ENCODE measurements around the gene TCF4. TPM values are rescaled to one million over a fixed set of nuclear protein-coding genes. Genes with fewer than 3 reads are reported as not detected.

The TCF4 gene
- total and polyA plus RNA-seq, 2 donors (not counting 3 experiments of a cell fraction or from before 2014, with no cell fraction given), result 183 to 390 TPM

DNA sequence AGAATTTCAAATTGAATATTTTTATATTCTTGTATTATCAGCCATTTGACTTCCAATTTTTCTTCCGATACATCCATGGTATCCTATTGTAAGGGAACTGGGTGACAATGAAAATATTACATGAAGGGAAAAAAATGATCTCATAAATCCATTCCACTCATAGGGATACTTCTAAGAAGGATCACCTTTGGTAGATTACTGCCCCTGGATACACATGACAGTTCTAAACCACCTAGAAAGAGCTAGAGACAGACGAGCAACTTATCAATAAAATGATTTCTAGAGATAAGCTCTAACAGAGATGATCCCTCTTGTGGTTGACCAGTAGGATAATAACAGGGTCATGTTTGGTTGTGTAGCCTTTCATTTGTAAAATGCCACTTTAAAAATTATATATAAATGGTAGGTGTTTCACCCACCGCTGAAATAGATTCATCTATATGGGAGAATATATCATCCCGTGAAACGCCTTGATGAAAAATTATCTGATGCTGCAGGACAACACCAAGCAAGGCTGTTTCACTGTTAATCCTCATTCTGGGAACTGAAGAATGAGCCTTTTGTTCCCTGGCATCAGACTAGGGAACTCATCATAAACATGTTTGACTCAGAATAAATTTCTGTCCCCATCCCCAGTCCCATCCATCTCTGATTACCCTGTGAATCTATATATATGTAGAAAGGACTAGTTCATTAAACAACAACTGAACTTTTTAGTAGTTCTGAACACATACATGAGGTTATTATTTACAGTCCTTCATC lies 180.0 kb downstream of the TCF4 start:
- Histone ChIP-seq H3K36me3 (ENCODE audit: control insufficient read depth in 2 of 2, extremely low read depth in 1 of 2, insufficient read depth in 2 of 2, low read length in 2 of 2) (peaks cover 1 to 3% of the 10 kb centered on the region in 2 experiments), H3K27me3 (ENCODE audit: control insufficient read depth in 2 of 2, insufficient read depth in 2 of 2, low read length in 2 of 2) (no peaks in the 10 kb centered on the region), H3K4me3 (replicated peaks in 1 of 3; ENCODE audit: insufficient read depth in 1 of 3, low read depth in 1 of 3, low read length in 3 of 3) (no peak overlapping the region), H3K9me3 (replicated peaks; ENCODE audit: control insufficient read depth, insufficient read depth, low read length) (no peaks in the 10 kb centered on the region), H3K4me2 (ENCODE audit: insufficient read depth, low read length) (no peak overlapping the region), H4K20me1 (replicated peaks; ENCODE audit: control insufficient read depth, extremely low read depth, insufficient read depth, low read length) (peaks cover 2% of the 10 kb centered on the region), H3K9ac (replicated peaks; ENCODE audit: extremely low read depth, insufficient read depth, low read length) (no peak overlapping the region), H3K27ac (ENCODE audit: insufficient read depth, low read depth, low read length) (no peak overlapping the region), H2AFZ (ENCODE audit: low read depth, low read length) (no peak overlapping the region), H3K4me1 (ENCODE audit: control insufficient read depth, extremely low read depth, insufficient read depth, low read length) (peaks cover 42% of the 10 kb centered on the region), H3K9me1 (replicated peaks; ENCODE audit: control insufficient read depth, extremely low read depth, insufficient read depth, low read length) (no peaks in the 10 kb centered on the region), H3K79me2 (ENCODE audit: control insufficient read depth, insufficient read depth, low read length) (peaks cover 67% of the 10 kb centered on the region)
- intact Hi-C loops (cut with micrococcal nuclease), result loop anchor here (10.0 kb wide), 1 partner anchor 887 kb away; no protein-coding TSS in a partner anchor
- DNase-seq (ENCODE audit: low read depth, low spot score) (no peak), FAIRE-seq (no peak)
- no peak for TF ChIP-seq POLR2AphosphoS5 (IDR thresholded peaks at IDR 0.05; ENCODE audit: insufficient read depth, low read depth, low read length)
- no peak for TF ChIP-seq MYC (IDR thresholded peaks at IDR 0.05; ENCODE audit: low read depth, low read length)
- dilution Hi-C loops (cut with MboI; ENCODE audit: extremely low pct_ligation_motif_present, low sequenced_read_pairs), result no loop called here
- ChIA-PET POLR2A (no interaction called here), CTCF (interaction anchor here (1.0 to 3.3 kb wide), 3 partner anchors 10 to 174 kb away, joined by 3 to 12 read pairs (median 6); no protein-coding TSS in a partner anchor)
- BruUV-seq (replicated peaks), result no TSS peak

DNA sequence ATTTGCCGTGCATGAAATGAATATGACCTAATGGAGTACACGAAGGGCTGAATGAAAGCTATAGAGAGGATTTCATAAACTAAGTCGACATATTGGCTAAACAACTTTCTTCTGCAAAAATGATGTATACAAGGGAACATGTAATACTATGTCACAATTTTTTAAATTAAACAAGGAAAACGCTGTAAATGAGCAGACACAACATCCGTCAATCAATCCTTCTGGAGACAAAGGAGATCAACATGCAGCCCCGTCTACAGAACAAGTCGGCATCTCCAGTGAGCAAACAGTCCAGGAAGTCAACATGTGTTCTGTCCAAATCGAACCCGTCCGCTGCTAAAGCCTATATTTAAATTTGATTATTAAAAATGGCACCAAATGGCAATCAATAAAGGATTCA lies 180.8 kb downstream of the TCF4 start:
- TF ChIP-seq FOS (IDR thresholded peaks at IDR 0.05; ENCODE audit: borderline replicate concordance, insufficient read depth, low read length) (no peak), MYC (IDR thresholded peaks at IDR 0.05; ENCODE audit: low read depth, low read length) (no peak), JUN (IDR thresholded peaks at IDR 0.05; ENCODE audit: borderline replicate concordance, insufficient read depth, insufficient read length, low read depth) (no peak)
- TF ChIP-seq, protein P1, sequence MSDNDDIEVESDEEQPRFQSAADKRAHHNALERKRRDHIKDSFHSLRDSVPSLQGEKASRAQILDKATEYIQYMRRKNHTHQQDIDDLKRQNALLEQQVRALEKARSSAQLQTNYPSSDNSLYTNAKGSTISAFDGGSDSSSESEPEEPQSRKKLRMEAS (IDR thresholded peaks at IDR 0.05; ENCODE audit: insufficient read depth, insufficient read length), result no peak
- no TSS peak for BruUV-seq (replicated peaks)
- dilution Hi-C loops (cut with MboI; ENCODE audit: extremely low pct_ligation_motif_present, low sequenced_read_pairs), result no loop called here
- Histone ChIP-seq H3K27me3 (ENCODE audit: control insufficient read depth in 2 of 2, insufficient read depth in 2 of 2, low read length in 2 of 2) (no peaks in the 10 kb centered on the region), H3K4me3 (replicated peaks in 1 of 3; ENCODE audit: insufficient read depth in 1 of 3, low read depth in 1 of 3, low read length in 3 of 3) (no peak overlapping the region), H3K4me1 (ENCODE audit: control insufficient read depth, extremely low read depth, insufficient read depth, low read length) (peaks cover 42% of the 10 kb centered on the region), H3K36me3 (ENCODE audit: control insufficient read depth in 2 of 2, extremely low read depth in 1 of 2, insufficient read depth in 2 of 2, low read length in 2 of 2) (peaks cover 0 to 1% of the 10 kb centered on the region in 2 experiments), H3K27ac (ENCODE audit: insufficient read depth, low read depth, low read length) (no peak overlapping the region), H3K9ac (replicated peaks; ENCODE audit: extremely low read depth, insufficient read depth, low read length) (no peak overlapping the region), H4K20me1 (replicated peaks; ENCODE audit: control insufficient read depth, extremely low read depth, insufficient read depth, low read length) (peaks cover 2% of the 10 kb centered on the region), H2AFZ (ENCODE audit: low read depth, low read length) (no peak overlapping the region), H3K79me2 (ENCODE audit: control insufficient read depth, insufficient read depth, low read length) (peaks cover 60% of the 10 kb centered on the region), H3K4me2 (ENCODE audit: insufficient read depth, low read length) (no peak overlapping the region), H3K9me3 (replicated peaks; ENCODE audit: control insufficient read depth, insufficient read depth, low read length) (no peaks in the 10 kb centered on the region), H3K9me1 (replicated peaks; ENCODE audit: control insufficient read depth, extremely low read depth, insufficient read depth, low read length) (no peaks in the 10 kb centered on the region)
- ChIA-PET POLR2A (no interaction called here), CTCF (interaction anchor here (1.0 to 3.3 kb wide), 3 partner anchors 9 to 173 kb away, joined by 3 to 12 read pairs (median 6); no protein-coding TSS in a partner anchor)
- DNase-seq (ENCODE audit: low read depth, low spot score), result no peak
- intact Hi-C loops (cut with micrococcal nuclease), result loop anchor here (10.0 kb wide), 1 partner anchor 888 kb away; no protein-coding TSS in a partner anchor
- FAIRE-seq, result no peak
